GM10266 (cell line): ENCODE results near the gene PAPOLA.

Experiments used
- DNase-seq: peaks from one replicate; pipeline ENCODE4 v3.0.0; 2012; ENCODE audit errors: extremely low spot score
- TF ChIP-seq, protein P1 (sequence below): IDR thresholded peaks from 2 replicates; pipeline ENCODE4 v1.5.1; 2012; ENCODE audit warnings: mild to moderate bottlenecking, low read depth; ENCODE audit not compliant: control insufficient read depth, insufficient read depth; ENCODE audit errors: missing control alignments

The PAPOLA gene

DNA sequence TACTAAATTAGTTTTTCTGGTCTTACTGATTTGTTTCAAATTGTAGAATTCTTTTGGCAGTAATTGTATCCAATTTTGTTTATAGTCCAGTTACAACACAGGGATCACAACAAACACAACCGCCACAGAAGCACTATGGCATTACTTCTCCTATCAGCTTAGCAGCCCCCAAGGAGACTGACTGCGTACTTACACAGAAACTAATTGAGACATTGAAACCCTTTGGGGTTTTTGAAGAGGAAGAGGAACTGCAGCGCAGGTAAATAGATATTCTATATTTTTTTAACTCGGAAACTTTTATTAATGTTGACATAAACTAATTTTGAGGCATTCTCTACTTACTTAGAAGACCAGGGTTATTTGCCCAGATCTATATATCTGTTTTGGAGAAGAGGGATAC lies 17.8 kb downstream of the PAPOLA start:
- TF ChIP-seq, protein P1, sequence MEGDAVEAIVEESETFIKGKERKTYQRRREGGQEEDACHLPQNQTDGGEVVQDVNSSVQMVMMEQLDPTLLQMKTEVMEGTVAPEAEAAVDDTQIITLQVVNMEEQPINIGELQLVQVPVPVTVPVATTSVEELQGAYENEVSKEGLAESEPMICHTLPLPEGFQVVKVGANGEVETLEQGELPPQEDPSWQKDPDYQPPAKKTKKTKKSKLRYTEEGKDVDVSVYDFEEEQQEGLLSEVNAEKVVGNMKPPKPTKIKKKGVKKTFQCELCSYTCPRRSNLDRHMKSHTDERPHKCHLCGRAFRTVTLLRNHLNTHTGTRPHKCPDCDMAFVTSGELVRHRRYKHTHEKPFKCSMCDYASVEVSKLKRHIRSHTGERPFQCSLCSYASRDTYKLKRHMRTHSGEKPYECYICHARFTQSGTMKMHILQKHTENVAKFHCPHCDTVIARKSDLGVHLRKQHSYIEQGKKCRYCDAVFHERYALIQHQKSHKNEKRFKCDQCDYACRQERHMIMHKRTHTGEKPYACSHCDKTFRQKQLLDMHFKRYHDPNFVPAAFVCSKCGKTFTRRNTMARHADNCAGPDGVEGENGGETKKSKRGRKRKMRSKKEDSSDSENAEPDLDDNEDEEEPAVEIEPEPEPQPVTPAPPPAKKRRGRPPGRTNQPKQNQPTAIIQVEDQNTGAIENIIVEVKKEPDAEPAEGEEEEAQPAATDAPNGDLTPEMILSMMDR = no peak
- DNase-seq = no peak

DNA sequence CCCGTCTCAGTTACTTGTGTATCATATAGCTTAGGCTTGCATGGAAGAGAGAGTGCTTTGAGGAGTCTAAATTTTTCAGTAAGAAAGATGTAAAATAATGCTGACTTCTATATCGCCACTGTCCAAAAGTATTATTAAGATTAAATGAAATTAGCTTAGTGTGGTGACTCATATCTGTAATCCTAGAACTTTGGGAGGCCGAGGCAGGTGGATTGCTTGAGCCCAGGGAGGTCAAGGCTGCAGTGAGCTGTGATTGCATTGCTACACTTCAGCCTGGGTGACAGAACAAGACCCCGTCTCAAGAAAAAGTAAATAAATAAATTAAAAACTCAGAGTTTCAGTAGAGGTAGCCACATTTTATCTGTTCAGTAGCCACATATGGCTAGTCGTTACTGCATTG lies 23.3 kb downstream of the PAPOLA start:
- TF ChIP-seq, protein P1 = no peak
- no peak for DNase-seq

GRCh38 chr14:96532632-96533031 lies 30.4 kb downstream of the PAPOLA start:
- TF ChIP-seq, protein P1 = no peak
- DNase-seq = no peak

DNA sequence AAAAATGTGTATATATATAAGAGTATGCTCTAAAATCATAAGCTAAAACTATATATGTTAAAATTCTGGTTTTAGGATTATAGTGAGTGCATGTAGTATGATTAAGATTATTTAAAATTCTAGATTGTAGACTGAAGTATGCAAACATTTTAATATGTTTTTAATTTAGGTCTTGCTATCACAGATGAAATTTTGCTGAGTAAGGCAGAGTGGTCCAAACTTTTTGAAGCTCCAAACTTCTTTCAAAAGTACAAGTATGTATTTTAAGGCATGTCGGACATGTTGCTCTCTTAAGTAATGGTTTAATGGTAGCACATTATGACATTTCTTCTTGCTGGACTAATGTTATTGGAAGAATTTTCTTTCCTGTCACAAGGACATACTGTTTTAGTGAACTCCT lies 34.6 kb downstream of the PAPOLA start:
- DNase-seq = no peak
- TF ChIP-seq, protein P1 = no peak

GRCh38 chr14:96538097-96538989 lies 36.2 kb downstream of the PAPOLA start:
- DNase-seq = no peak
- TF ChIP-seq, protein P1 = no peak

GRCh38 chr14:96538990-96539317 lies 36.8 kb downstream of the PAPOLA start:
- DNase-seq = no peak

GRCh38 chr14:96554315-96554910 lies 52.2 kb downstream of the PAPOLA start:
- TF ChIP-seq, protein P1 = no peak
- no peak for DNase-seq

More at GRCh38 chr14:96538990-96539317, 36.8 kb downstream of the PAPOLA start:
- TF ChIP-seq, protein P1 = no peak
